DOHH2 (cell line): ENCODE data around the gene KCNJ1.

ENCODE experiments used
- CTCF ChIP-seq: fragments of 200-600 bp; sonication (generic); IDR thresholded peaks from one replicate; pipeline ENCODE4 v1.5.1; 2014; ENCODE audit warnings: antibody characterized with exemption, mild to moderate bottlenecking, low read depth, low read length; ENCODE audit not compliant: poor library complexity, severe bottlenecking
- EZH2phosphoT487 ChIP-seq: fragments of 200-600 bp; sonication (generic); IDR thresholded peaks from 2 replicates; pipeline ENCODE4 v1.6.1; 2017; ENCODE audit warnings: borderline replicate concordance, mild to moderate bottlenecking, antibody characterized with exemption, low read length, moderate library complexity, mixed read lengths

- TF ChIP-seq CTCF (no peak), EZH2phosphoT487 (no peak)
Observed at GRCh38 chr11:128852327-128853023, 14.6 kb downstream of the KCNJ1 start.
